Hindlimb muscle (tissue), 1 donor: Measurements from ENCODE around the gene VIPR2. TPM values are rescaled to one million over a fixed set of nuclear protein-coding genes. Genes with fewer than 3 reads are reported as not detected.
"Not testable (repeated sequence)": the region's sequence is repeated elsewhere in the genome, so short reads cannot be mapped to it uniquely, and the experiment has no call there.

Source experiments
- DNase-seq: peaks from one replicate; pipeline ENCODE4 v3.0.0-alpha.2; 2013
- polyA plus RNA-seq: library from polyadenylated mRNA; unstranded; fragments of 120-200 nt; gene quantifications from one replicate; pipeline ENCODE4 v1.2.1, GENCODE V29; 2013; ENCODE audit not compliant: insufficient read length

The VIPR2 gene
- polyA plus RNA-seq, 1 donor = 12.1 TPM

DNA sequence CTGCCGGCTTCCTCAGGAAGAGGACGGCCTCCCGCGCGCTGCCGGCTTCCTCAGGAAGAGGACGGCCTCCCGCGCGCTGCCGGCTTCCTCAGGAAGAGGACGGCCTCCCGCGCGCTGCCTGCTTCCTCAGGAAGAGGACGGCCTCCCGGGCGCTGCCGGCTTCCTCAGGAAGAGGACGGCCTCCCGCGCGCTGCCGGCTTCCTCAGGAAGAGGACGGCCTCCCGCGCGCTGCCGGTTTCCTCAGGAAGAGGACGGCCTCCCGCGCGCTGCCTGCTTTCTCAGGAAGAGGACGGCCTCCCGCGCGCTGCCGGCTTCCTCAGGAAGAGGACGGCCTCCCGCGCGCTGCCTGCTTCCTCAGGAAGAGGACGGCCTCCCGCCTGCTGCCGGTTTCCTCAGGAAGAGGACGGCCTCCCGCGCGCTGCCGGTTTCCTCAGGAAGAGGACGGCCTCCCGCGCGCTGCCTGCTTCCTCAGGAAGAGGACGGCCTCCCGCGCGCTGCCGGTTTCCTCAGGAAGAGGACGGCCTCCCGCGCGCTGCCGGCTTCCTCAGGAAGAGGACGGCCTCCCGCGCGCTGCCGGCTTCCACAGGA is 138.6 kb downstream of the VIPR2 start:
- not testable (repeated sequence) for DNase-seq

DNA sequence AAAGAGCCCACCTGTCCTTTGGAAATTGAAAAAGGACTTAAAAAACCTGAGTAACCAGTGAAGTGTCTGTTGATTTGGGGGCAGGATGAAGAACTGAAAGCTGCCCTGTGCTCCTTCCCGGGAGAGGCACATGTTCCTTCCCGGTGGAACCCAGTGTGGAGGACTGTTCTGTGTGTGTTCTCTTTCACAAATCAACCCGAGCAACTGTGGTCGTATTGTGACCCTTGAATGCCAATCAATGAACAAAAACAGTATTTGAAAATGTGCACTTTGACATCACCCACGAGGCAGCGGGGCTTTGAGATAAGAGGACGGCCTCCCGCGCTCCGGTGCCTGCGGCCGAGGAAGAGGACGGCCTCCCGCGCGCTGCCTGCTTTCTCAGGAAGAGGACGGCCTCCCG is 139.0 kb downstream of the VIPR2 start:
- no peak for DNase-seq

- DNase-seq = no peak
Observed at GRCh38 chr7:159004411-159004810, 140.3 kb downstream of the VIPR2 start.

- no peak for DNase-seq
Observed at GRCh38 chr7:159001811-159002210, 142.9 kb downstream of the VIPR2 start.

DNA sequence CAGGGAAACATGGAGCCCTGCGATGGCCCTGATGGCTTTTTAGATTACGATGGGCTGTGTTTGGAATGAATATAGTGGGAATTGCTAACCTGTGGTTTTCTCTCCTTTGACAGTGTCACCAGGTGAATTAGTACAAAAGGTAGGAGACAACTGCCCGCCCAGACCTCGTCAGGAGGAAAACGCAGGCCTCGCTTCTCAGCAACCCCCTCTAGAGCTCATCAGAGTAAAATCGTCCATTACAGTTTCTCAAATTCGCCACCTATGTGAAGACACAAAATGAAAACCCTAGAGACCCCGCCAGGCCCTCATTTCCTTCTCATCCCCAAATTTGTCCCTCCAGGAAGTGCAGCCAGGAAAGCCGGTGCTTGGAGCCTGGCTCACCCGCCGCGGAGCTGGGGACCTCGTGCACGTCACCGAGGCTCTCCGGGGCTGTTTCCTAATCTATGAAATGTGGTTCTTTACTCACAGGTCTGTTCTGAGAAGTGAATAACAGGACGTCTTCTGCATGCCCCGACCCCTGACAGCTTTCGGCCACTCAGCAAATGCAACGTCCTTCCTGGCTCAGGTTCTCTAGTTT is 143.7 kb downstream of the VIPR2 start:
- DNase-seq = no peak

DNA sequence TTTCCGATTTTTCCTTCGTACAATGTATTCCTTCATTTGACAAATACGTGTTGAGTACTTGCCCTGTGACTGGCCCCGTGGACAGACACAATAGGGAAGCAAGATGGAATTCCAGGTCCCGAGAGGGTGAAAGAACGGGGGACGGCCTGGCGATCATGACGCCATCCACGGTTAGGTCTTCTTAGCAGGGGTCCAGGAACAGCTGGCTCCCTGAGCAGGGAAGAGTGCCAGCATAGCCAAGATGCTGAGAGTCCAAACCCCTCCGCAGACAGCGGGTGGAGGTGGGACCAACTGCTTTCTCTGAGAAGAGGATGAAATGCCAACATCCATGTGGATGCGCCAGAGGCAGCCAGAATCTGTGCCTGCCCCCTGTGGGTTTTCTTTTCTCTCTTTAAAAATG is 144.6 kb downstream of the VIPR2 start:
- DNase-seq = no peak

GRCh38 chr7:158999496-158999895 is 145.2 kb downstream of the VIPR2 start:
- DNase-seq = no peak

- not testable (repeated sequence) for DNase-seq
Observed at GRCh38 chr7:158998261-158998660, 146.4 kb downstream of the VIPR2 start.

- no peak for DNase-seq
Observed at GRCh38 chr7:158997471-158997870, 147.2 kb downstream of the VIPR2 start.

DNA sequence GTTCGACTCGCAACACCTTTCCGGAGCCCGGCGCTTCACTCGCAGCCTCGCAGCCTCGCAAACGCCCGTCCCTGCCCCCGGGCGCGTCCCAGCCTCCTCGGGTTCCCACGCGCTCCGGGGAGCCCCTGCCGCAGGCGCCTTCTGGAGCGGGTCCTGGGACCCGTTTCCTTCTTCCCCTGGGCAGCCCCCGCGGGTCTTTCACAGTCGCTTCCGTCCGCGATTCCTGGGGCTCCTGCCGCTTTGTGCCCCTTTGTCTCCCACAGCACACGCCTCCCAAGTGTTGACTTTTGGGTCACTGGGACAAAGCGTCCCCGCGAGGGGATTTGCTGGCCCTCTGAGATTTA is 147.6 kb downstream of the VIPR2 start:
- no peak for DNase-seq

- DNase-seq = no peak
Observed at GRCh38 chr7:158996214-158997109, 148.2 kb downstream of the VIPR2 start.

DNA sequence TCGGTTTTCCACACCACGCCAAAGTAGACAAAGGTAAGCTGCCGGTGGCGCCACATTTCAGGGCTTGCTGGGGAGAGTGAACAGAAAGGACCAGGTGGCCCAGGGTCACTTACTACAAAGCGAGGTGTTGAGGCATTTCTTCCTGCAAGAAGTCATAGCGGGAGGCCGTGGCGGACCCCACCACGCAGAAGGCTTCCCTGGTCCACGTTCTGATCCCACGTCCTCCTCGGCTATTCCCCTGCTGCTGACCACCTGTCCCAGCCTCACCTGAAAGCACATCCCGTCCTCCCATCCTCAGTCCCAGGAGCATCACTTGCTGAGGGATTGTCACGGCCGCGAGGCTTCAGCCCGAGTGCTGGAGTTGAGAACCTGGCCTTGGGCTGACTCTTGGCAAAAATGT is 149.2 kb downstream of the VIPR2 start:
- no peak for DNase-seq

DNA sequence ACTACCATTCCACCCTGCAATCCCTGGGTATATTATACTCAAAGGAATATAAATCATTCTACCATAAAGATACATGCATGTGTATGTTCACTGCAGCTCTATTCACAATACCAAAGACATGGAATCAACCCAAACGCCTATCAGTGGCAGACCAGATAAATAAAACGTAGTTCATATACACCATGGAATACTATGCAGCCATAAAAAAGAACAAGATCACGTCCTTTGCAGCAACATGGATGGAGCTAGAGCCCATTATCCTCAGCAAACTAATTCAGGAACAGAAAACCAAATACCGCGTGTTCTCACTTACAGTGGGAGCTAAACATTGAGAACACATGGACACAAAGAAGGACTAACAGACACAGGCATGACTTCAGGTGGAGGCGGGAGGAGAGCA is 150.0 kb downstream of the VIPR2 start:
- no peak for DNase-seq

DNA sequence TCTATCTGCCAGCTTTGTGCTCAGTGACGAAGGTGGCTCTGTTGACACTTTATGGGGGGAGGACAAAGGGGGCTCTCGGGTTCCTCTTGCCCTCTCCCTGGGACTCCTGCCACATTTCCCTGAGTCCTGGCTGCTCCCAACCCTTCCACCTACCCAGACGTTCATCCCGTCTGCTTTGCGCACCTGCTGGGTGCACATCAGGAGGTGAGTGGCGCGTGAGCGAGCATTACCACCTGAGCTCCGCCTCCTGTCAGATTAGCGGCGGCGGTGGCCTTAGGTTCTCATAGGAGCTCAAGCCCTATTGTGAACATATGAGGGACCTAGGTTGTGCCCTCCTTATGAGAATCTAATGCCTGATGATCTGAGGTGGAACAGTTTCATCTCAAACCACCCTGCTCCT is 151.1 kb downstream of the VIPR2 start:
- DNase-seq = no peak

DNA sequence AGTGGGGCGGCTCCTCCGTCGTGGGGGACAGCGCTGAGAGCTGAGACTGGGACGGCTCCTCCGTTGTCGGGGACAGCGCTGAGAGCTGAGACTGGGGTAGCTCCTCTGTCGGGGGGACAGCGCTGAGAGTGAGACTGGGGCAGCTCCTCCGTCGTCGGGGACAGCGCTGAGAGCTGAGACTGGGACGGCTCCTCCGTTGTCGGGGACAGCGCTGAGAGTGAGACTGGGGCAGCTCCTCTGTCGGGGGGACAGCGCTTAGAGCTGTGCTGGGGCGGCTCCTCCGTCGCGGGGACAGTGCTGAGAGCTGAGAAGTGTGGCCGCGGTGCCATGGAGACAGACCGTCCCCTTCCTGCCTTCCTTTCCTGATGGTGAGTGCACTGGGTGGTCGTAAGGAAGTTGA is 151.9 kb downstream of the VIPR2 start:
- DNase-seq = no peak

GRCh38 chr7:158991824-158992621 is 152.6 kb downstream of the VIPR2 start:
- DNase-seq = no peak

- DNase-seq = no peak
Observed at GRCh38 chr7:158988996-158989395, 155.7 kb downstream of the VIPR2 start.

GRCh38 chr7:158988302-158988862 is 156.3 kb downstream of the VIPR2 start:
- DNase-seq = no peak

- no peak for DNase-seq
Observed at GRCh38 chr7:158987691-158988090, 157.0 kb downstream of the VIPR2 start.

DNA sequence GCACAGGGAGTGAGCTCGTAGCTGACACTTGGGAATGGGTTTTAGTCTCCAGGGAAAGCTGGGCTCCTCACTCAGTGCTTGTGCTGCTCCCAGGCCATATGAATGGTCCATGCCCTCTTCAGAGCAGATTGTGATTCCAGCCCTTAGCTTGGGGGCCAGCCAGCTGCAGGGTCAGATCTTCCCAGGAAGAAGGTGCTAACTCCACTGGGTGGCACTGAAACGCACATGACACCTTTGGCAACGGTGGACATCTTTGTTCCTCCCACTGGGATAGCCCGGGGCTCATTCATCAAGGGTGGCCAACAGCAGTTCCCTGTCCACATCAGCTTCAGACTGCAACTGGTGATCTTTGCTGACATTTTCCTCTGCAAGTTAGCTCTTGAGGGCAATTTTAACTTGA is 159.1 kb downstream of the VIPR2 start:
- no peak for DNase-seq

DNA sequence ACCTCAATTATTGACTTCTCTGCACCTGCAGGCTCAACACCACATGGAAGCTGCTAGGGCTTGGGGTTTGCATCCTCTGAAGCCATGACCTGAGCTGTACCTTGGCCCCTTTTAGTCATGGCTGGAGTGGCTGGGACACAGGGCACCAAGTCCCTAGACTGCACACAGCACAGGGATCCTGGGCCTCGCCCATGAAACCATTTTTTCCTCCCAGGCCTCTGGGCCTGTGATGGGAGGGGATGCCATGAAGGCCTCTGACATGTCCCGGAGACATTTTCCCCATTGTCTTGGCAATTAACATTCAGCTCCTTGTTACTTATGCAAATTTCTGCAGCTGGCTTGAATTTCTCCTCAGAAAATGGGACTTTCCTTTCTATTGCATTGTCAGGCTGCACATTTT is 160.7 kb downstream of the VIPR2 start:
- not testable (repeated sequence) for DNase-seq

GRCh38 chr7:158982080-158982479 is 162.6 kb downstream of the VIPR2 start:
- not testable (repeated sequence) for DNase-seq
